HEK293 (cell line): ENCODE measurements around the gene SRBD1.

Experiments used
- CTCF ChIA-PET: fragments of 350-600 bp; formaldehyde crosslinking; extraction: SDS; loops from one replicate; lab custom pipeline; 2021; ENCODE audit warnings: antibody characterized with exemption; lab: Yijun Ruan, JAX
- POLR2A ChIA-PET: fragments of 300-600 bp; formaldehyde crosslinking; extraction: SDS; loops from one replicate; lab custom pipeline; 2020; ENCODE audit warnings: antibody characterized with exemption, inconsistent platforms; lab: Yijun Ruan, JAX
- H3K27ac ChIP-seq: fragments of 200-500 bp; sonication (Bioruptor generic); 2 replicates; pipeline ENCODE4 v1.5.1; 2014; ENCODE audit warnings: low read depth, low read length, control low read depth, inconsistent platforms; ENCODE audit errors: extremely low read depth
- H3K36me3 ChIP-seq, 2 experiments: fragments of 200-500 bp in 1 of 2; sonication (Bioruptor generic) in 1 of 2; 1 replicate in 1 of 2; 2 replicates in 1 of 2; pipeline ENCODE4 v1.5.1; 2014 to 2017; ENCODE audit warnings: inconsistent platforms in 2 of 2, low read length in 2 of 2; ENCODE audit not compliant: control insufficient read depth in 2 of 2, insufficient read depth in 1 of 2
- H3K4me1 ChIP-seq: fragments of 200-500 bp; sonication (Bioruptor generic); 2 replicates; pipeline ENCODE4 v1.5.1; 2014; ENCODE audit warnings: mild to moderate bottlenecking, low read length, inconsistent platforms; ENCODE audit not compliant: control insufficient read depth, insufficient read depth
- H3K4me3 ChIP-seq: 2 replicates; pipeline ENCODE4 v1.5.1; 2011; ENCODE audit warnings: low read depth, mild to moderate bottlenecking, control low read depth, low read length, moderate library complexity
- H3K9me3 ChIP-seq: fragments of 200-500 bp; sonication (Bioruptor generic); 2 replicates; pipeline ENCODE4 v1.5.1; 2014; ENCODE audit warnings: low read depth, low read length, inconsistent platforms; ENCODE audit not compliant: control insufficient read depth, insufficient read depth
- BCL6B ChIP-seq: fragments of 450-650 bp; formaldehyde crosslinking; IDR thresholded peaks from 2 replicates; pipeline ENCODE4 v1.5.1; 2017; ENCODE audit warnings: missing biosample characterization, missing genetic modification characterization
- FEZF1 ChIP-seq: fragments of 450-650 bp; formaldehyde crosslinking; IDR thresholded peaks from 2 replicates; pipeline ENCODE4 v1.5.1; 2016; ENCODE audit warnings: missing biosample characterization, missing genetic modification characterization
- GLIS2 ChIP-seq: fragments of 450-650 bp; formaldehyde crosslinking; IDR thresholded peaks from 2 replicates; pipeline ENCODE4 v1.5.1; 2016; ENCODE audit warnings: missing biosample characterization, missing genetic modification characterization
- KLF7 ChIP-seq: fragments of 450-650 bp; formaldehyde crosslinking; IDR thresholded peaks from 2 replicates; pipeline ENCODE4 v1.5.1; 2016; ENCODE audit warnings: missing biosample characterization, missing genetic modification characterization, borderline replicate concordance
- PRDM6 ChIP-seq: fragments of 450-650 bp; formaldehyde crosslinking; IDR thresholded peaks from 2 replicates; pipeline ENCODE4 v1.5.1; 2017; ENCODE audit warnings: missing biosample characterization, missing genetic modification characterization
- SP7 ChIP-seq: fragments of 450-650 bp; formaldehyde crosslinking; IDR thresholded peaks from 2 replicates; pipeline ENCODE4 v1.5.1; 2016; ENCODE audit warnings: missing biosample characterization, missing genetic modification characterization
- TSHZ1 ChIP-seq: fragments of 450-650 bp; formaldehyde crosslinking; IDR thresholded peaks from 2 replicates; pipeline ENCODE4 v1.5.1; 2016; ENCODE audit warnings: missing biosample characterization, missing genetic modification characterization, borderline replicate concordance
- ZBTB10 ChIP-seq: fragments of 450-650 bp; formaldehyde crosslinking; IDR thresholded peaks from 2 replicates; pipeline ENCODE4 v1.5.1; 2016; ENCODE audit warnings: missing biosample characterization, missing genetic modification characterization
- ZBTB20 ChIP-seq: fragments of 450-650 bp; formaldehyde crosslinking; IDR thresholded peaks from 2 replicates; pipeline ENCODE4 v1.5.1; 2016; ENCODE audit warnings: missing biosample characterization, missing genetic modification characterization
- ZBTB7A ChIP-seq: fragments of 450-650 bp; formaldehyde crosslinking; IDR thresholded peaks from 2 replicates; pipeline ENCODE4 v1.5.1; 2016; ENCODE audit warnings: low read depth, missing biosample characterization, missing genetic modification characterization
- ZNF112 ChIP-seq: fragments of 450-650 bp; formaldehyde crosslinking; IDR thresholded peaks from 2 replicates; pipeline ENCODE4 v1.5.0; 2017; ENCODE audit warnings: missing biosample characterization, missing genetic modification characterization
- ZNF169 ChIP-seq: fragments of 450-650 bp; formaldehyde crosslinking; IDR thresholded peaks from 2 replicates; pipeline ENCODE4 v1.5.1; 2016; ENCODE audit warnings: missing biosample characterization, missing genetic modification characterization
- ZNF184 ChIP-seq: fragments of 450-650 bp; IDR thresholded peaks from 2 replicates; pipeline ENCODE4 v1.5.1; 2018; ENCODE audit warnings: missing biosample characterization, mild to moderate bottlenecking, missing genetic modification characterization
- ZNF2 ChIP-seq: fragments of 450-650 bp; formaldehyde crosslinking; IDR thresholded peaks from 2 replicates; pipeline ENCODE4 v1.5.1; 2016; ENCODE audit warnings: missing biosample characterization, missing genetic modification characterization
- ZNF274 ChIP-seq, 2 experiments: fragments of 200-500 bp in 1 of 2; fragments of 450-650 bp in 1 of 2; sonication (Bioruptor generic) in 1 of 2; formaldehyde crosslinking in 1 of 2; IDR thresholded peaks; 2 replicates each; pipeline versions ENCODE4 v1.5.1 to v1.6.1; 2014 to 2016; ENCODE audit warnings: borderline replicate concordance in 1 of 2, inconsistent platforms in 1 of 2, low read length in 1 of 2, missing biosample characterization in 1 of 2, missing genetic modification characterization in 1 of 2
- ZNF398 ChIP-seq: fragments of 450-650 bp; formaldehyde crosslinking; IDR thresholded peaks from 2 replicates; pipeline ENCODE4 v1.5.1; 2017; ENCODE audit warnings: missing biosample characterization, missing genetic modification characterization
- ZNF433 ChIP-seq: fragments of 450-650 bp; formaldehyde crosslinking; IDR thresholded peaks from 2 replicates; pipeline ENCODE4 v1.5.1; 2016; ENCODE audit warnings: missing biosample characterization, missing genetic modification characterization, low read depth
- ZNF529 ChIP-seq: fragments of 450-650 bp; formaldehyde crosslinking; IDR thresholded peaks from 2 replicates; pipeline ENCODE4 v1.5.1; 2017; ENCODE audit warnings: missing genetic modification characterization, missing biosample characterization; ENCODE audit not compliant: insufficient replicate concordance
- ZNF580 ChIP-seq: fragments of 450-650 bp; formaldehyde crosslinking; IDR thresholded peaks from 2 replicates; pipeline ENCODE4 v1.5.1; 2016; ENCODE audit warnings: missing biosample characterization, missing genetic modification characterization
- ZSCAN16 ChIP-seq: fragments of 450-650 bp; formaldehyde crosslinking; IDR thresholded peaks from 2 replicates; pipeline ENCODE4 v1.5.1; 2016; ENCODE audit warnings: missing biosample characterization, missing genetic modification characterization
- ZSCAN4 ChIP-seq: fragments of 450-650 bp; formaldehyde crosslinking; IDR thresholded peaks from 2 replicates; pipeline ENCODE4 v1.5.1; 2017; ENCODE audit warnings: missing biosample characterization, missing genetic modification characterization
- ZXDB ChIP-seq: fragments of 450-650 bp; formaldehyde crosslinking; IDR thresholded peaks from 2 replicates; pipeline ENCODE4 v1.5.1; 2016; ENCODE audit warnings: missing biosample characterization, missing genetic modification characterization

The SRBD1 gene

GRCh38 chr2:45470531-45470930 is 140.5 kb downstream of the SRBD1 start (continued):
- TF ChIP-seq ZSCAN4 (tag by site-specific recombination) (no peak), ZNF169 (tag by site-specific recombination) (no peak)

GRCh38 chr2:45469314-45470099 is 141.6 kb downstream of the SRBD1 start:
- Histone ChIP-seq H3K27ac (no peak overlapping the region), H3K9me3 (no peaks in the 10 kb centered on the region), H3K4me1 (peaks cover 22% of the 10 kb centered on the region), H3K36me3 (no peaks in the 10 kb centered on the region), H3K4me3 (no peak overlapping the region)
- POLR2A ChIA-PET = no interaction called here
- CTCF ChIA-PET = no interaction called here
- TF ChIP-seq KLF7 (tag by site-specific recombination) (no peak), BCL6B (tag by site-specific recombination) (peak; percentile 72; the same call in 1 of the 2 replicates), ZNF2 (no peak), ZNF112 (tag by site-specific recombination) (no peak), ZXDB (0 out of 2 replicates have a peak, but pooled peaks have one; percentile 20), SP7 (tag by site-specific recombination) (no peak), GLIS2 (no peak), ZNF274 (IDR thresholded peaks at IDR 0.05; ENCODE audit: low read length) (no peak), ZNF274 (tag by site-specific recombination; IDR thresholded peaks at IDR 0.05; ENCODE audit: borderline replicate concordance) (no peak), ZSCAN16 (tag by site-specific recombination) (no peak), ZBTB7A (tag by site-specific recombination) (no peak), ZNF433 (tag by site-specific recombination) (no peak), ZNF398 (tag by site-specific recombination) (no peak), PRDM6 (peak; percentile 57), ZBTB10 (tag by site-specific recombination) (no peak), ZBTB20 (tag by site-specific recombination) (no peak), ZNF529 (tag by site-specific recombination) (no peak), ZNF580 (tag by site-specific recombination) (no peak), ZNF184 (no peak), TSHZ1 (tag by site-specific recombination) (no peak), FEZF1 (0 out of 2 replicates have a peak, but pooled peaks have one; percentile 14)
